ENCODE measurements around the gene LYST.
"Not testable (repeated sequence)": the region's sequence is repeated elsewhere in the genome, so short reads cannot be mapped to it uniquely, and the experiment has no call there.

The LYST gene

GRCh38 chr1:235763962-235764361 lies 102.7 kb downstream of the LYST start:
- H3K27ac ChIP-seq (ENCODE audit: low read depth, low read length, severe bottlenecking): no peak overlapping the region
- H3K36me3 ChIP-seq (ENCODE audit: control insufficient read depth, insufficient read depth, low read length): no peaks in the 10 kb centered on the region
- H3K9me3 ChIP-seq (ENCODE audit: control insufficient read depth, low read length): no peaks in the 10 kb centered on the region
- no peak overlapping the region for H3K4me3 ChIP-seq (ENCODE audit: extremely low read depth, insufficient read depth, low read length, poor library complexity, severe bottlenecking)
- WGBS, 2 experiments (ENCODE audit: insufficient coverage in 2 of 2): 79 to 83% methylated on average over 3 of the region's 3 CpGs
- no peaks in the 10 kb centered on the region for H3K4me1 ChIP-seq (ENCODE audit: control insufficient read depth, insufficient read depth, low read length, poor library complexity, severe bottlenecking)

GRCh38 chr1:235759336-235759735 lies 107.4 kb downstream of the LYST start:
- 100% methylated on average over 1 of the region's 6 CpGs; no CpG with 5 or more reads in 1 of the 2 experiments for WGBS, 2 experiments (ENCODE audit: insufficient coverage in 2 of 2)

GRCh38 chr1:235758931-235759330 lies 107.8 kb downstream of the LYST start:
- Histone ChIP-seq H3K27ac (ENCODE audit: low read depth, low read length, severe bottlenecking) (no peak overlapping the region), H3K36me3 (ENCODE audit: control insufficient read depth, insufficient read depth, low read length) (peaks cover 3% of the 10 kb centered on the region), H3K4me1 (ENCODE audit: control insufficient read depth, insufficient read depth, low read length, poor library complexity, severe bottlenecking) (no peaks in the 10 kb centered on the region), H3K9me3 (ENCODE audit: control insufficient read depth, low read length) (no peaks in the 10 kb centered on the region), H3K4me3 (ENCODE audit: extremely low read depth, insufficient read depth, low read length, poor library complexity, severe bottlenecking) (no peak overlapping the region)
- WGBS, 2 experiments (ENCODE audit: insufficient coverage in 2 of 2): 91 to 96% methylated on average over 5 to 6 of the region's 6 CpGs

More at GRCh38 chr1:235759336-235759735, 107.4 kb downstream of the LYST start:
- H3K27ac ChIP-seq (ENCODE audit: low read depth, low read length, severe bottlenecking): no peak overlapping the region
- no peaks in the 10 kb centered on the region for H3K4me1 ChIP-seq (ENCODE audit: control insufficient read depth, insufficient read depth, low read length, poor library complexity, severe bottlenecking)
- H3K4me3 ChIP-seq (ENCODE audit: extremely low read depth, insufficient read depth, low read length, poor library complexity, severe bottlenecking): no peak overlapping the region
- peaks cover 3% of the 10 kb centered on the region for H3K36me3 ChIP-seq (ENCODE audit: control insufficient read depth, insufficient read depth, low read length)
- no peaks in the 10 kb centered on the region for H3K9me3 ChIP-seq (ENCODE audit: control insufficient read depth, low read length)

- H3K36me3 ChIP-seq (ENCODE audit: control insufficient read depth, insufficient read depth, low read length): peaks cover 3% of the 10 kb centered on the region
- no peak overlapping the region for H3K27ac ChIP-seq (ENCODE audit: low read depth, low read length, severe bottlenecking)
- no peaks in the 10 kb centered on the region for H3K4me1 ChIP-seq (ENCODE audit: control insufficient read depth, insufficient read depth, low read length, poor library complexity, severe bottlenecking)
- H3K9me3 ChIP-seq (ENCODE audit: control insufficient read depth, low read length): no peaks in the 10 kb centered on the region
- no peak overlapping the region for H3K4me3 ChIP-seq (ENCODE audit: extremely low read depth, insufficient read depth, low read length, poor library complexity, severe bottlenecking)
These were observed 109.1 kb downstream of the LYST start for GRCh38 chr1:235757587-235758096.

GRCh38 chr1:235754186-235754585 lies 112.5 kb downstream of the LYST start:
- H3K9me3 ChIP-seq (ENCODE audit: control insufficient read depth, low read length); H3K27ac ChIP-seq (ENCODE audit: low read depth, low read length, severe bottlenecking); H3K4me1 ChIP-seq (ENCODE audit: control insufficient read depth, insufficient read depth, low read length, poor library complexity, severe bottlenecking); H3K4me3 ChIP-seq (ENCODE audit: extremely low read depth, insufficient read depth, low read length, poor library complexity, severe bottlenecking); H3K36me3 ChIP-seq (ENCODE audit: control insufficient read depth, insufficient read depth, low read length): not testable (repeated sequence)
- WGBS, 2 experiments (ENCODE audit: insufficient coverage in 2 of 2): 80 to 100% methylated on average over 2 to 3 of the region's 3 CpGs

GRCh38 chr1:235749755-235750300 lies 116.9 kb downstream of the LYST start:
- 80 to 100% methylated on average over 1 of the region's 1 CpG for WGBS, 2 experiments (ENCODE audit: insufficient coverage in 2 of 2)
- Histone ChIP-seq H3K36me3 (ENCODE audit: control insufficient read depth, insufficient read depth, low read length) (peaks cover 2% of the 10 kb centered on the region), H3K4me3 (ENCODE audit: extremely low read depth, insufficient read depth, low read length, poor library complexity, severe bottlenecking) (no peak overlapping the region), H3K4me1 (ENCODE audit: control insufficient read depth, insufficient read depth, low read length, poor library complexity, severe bottlenecking) (no peaks in the 10 kb centered on the region), H3K27ac (ENCODE audit: low read depth, low read length, severe bottlenecking) (no peak overlapping the region), H3K9me3 (ENCODE audit: control insufficient read depth, low read length) (no peaks in the 10 kb centered on the region)

GRCh38 chr1:235748747-235749146 lies 118.0 kb downstream of the LYST start:
- WGBS, 2 experiments (ENCODE audit: insufficient coverage in 2 of 2): 100% methylated on average over 1 of the region's 2 CpGs
- Histone ChIP-seq H3K4me1 (ENCODE audit: control insufficient read depth, insufficient read depth, low read length, poor library complexity, severe bottlenecking) (no peaks in the 10 kb centered on the region), H3K9me3 (ENCODE audit: control insufficient read depth, low read length) (no peaks in the 10 kb centered on the region), H3K4me3 (ENCODE audit: extremely low read depth, insufficient read depth, low read length, poor library complexity, severe bottlenecking) (no peak overlapping the region), H3K27ac (ENCODE audit: low read depth, low read length, severe bottlenecking) (no peak overlapping the region), H3K36me3 (ENCODE audit: control insufficient read depth, insufficient read depth, low read length) (peaks cover 2% of the 10 kb centered on the region)

- 96 to 100% methylated on average over 2 to 4 of the region's 6 CpGs for WGBS, 2 experiments (ENCODE audit: insufficient coverage in 2 of 2)
- Histone ChIP-seq H3K4me3 (ENCODE audit: extremely low read depth, insufficient read depth, low read length, poor library complexity, severe bottlenecking) (no peak overlapping the region), H3K27ac (ENCODE audit: low read depth, low read length, severe bottlenecking) (no peak overlapping the region), H3K4me1 (ENCODE audit: control insufficient read depth, insufficient read depth, low read length, poor library complexity, severe bottlenecking) (no peaks in the 10 kb centered on the region), H3K9me3 (ENCODE audit: control insufficient read depth, low read length) (no peaks in the 10 kb centered on the region), H3K36me3 (ENCODE audit: control insufficient read depth, insufficient read depth, low read length) (peaks cover 2% of the 10 kb centered on the region)
These were observed 120.5 kb downstream of the LYST start for GRCh38 chr1:235746245-235746644.

- H3K27ac ChIP-seq (ENCODE audit: low read depth, low read length, severe bottlenecking): no peak overlapping the region
- H3K36me3 ChIP-seq (ENCODE audit: control insufficient read depth, insufficient read depth, low read length): peaks cover 2% of the 10 kb centered on the region
- 94% methylated on average over 2 of the region's 4 CpGs; no CpG with 5 or more reads in 1 of the 2 experiments for WGBS, 2 experiments (ENCODE audit: insufficient coverage in 2 of 2)
- no peaks in the 10 kb centered on the region for H3K9me3 ChIP-seq (ENCODE audit: control insufficient read depth, low read length)
- H3K4me1 ChIP-seq (ENCODE audit: control insufficient read depth, insufficient read depth, low read length, poor library complexity, severe bottlenecking): no peaks in the 10 kb centered on the region
- no peak overlapping the region for H3K4me3 ChIP-seq (ENCODE audit: extremely low read depth, insufficient read depth, low read length, poor library complexity, severe bottlenecking)
These were observed 121.1 kb downstream of the LYST start for GRCh38 chr1:235745503-235746136.

GRCh38 chr1:235742914-235743599 lies 123.6 kb downstream of the LYST start:
- no CpG with 5 or more reads among the region's 5 CpGs for WGBS, 2 experiments (ENCODE audit: insufficient coverage in 2 of 2)
- H3K9me3 ChIP-seq (ENCODE audit: control insufficient read depth, low read length): no peaks in the 10 kb centered on the region

GRCh38 chr1:235741294-235741693 lies 125.4 kb downstream of the LYST start:
- Histone ChIP-seq H3K4me1 (ENCODE audit: control insufficient read depth, insufficient read depth, low read length, poor library complexity, severe bottlenecking) (no peaks in the 10 kb centered on the region), H3K36me3 (ENCODE audit: control insufficient read depth, insufficient read depth, low read length) (peaks cover 11% of the 10 kb centered on the region), H3K9me3 (ENCODE audit: control insufficient read depth, low read length) (no peaks in the 10 kb centered on the region), H3K4me3 (ENCODE audit: extremely low read depth, insufficient read depth, low read length, poor library complexity, severe bottlenecking) (no peak overlapping the region), H3K27ac (ENCODE audit: low read depth, low read length, severe bottlenecking) (peak overlapping the region; percentile 67)
- 72 to 79% methylated on average over 3 to 4 of the region's 5 CpGs for WGBS, 2 experiments (ENCODE audit: insufficient coverage in 2 of 2)

More at GRCh38 chr1:235742914-235743599, 123.6 kb downstream of the LYST start:
- Histone ChIP-seq H3K4me1 (ENCODE audit: control insufficient read depth, insufficient read depth, low read length, poor library complexity, severe bottlenecking) (no peaks in the 10 kb centered on the region), H3K4me3 (ENCODE audit: extremely low read depth, insufficient read depth, low read length, poor library complexity, severe bottlenecking) (no peak overlapping the region), H3K27ac (ENCODE audit: low read depth, low read length, severe bottlenecking) (no peak overlapping the region), H3K36me3 (ENCODE audit: control insufficient read depth, insufficient read depth, low read length) (peaks cover 7% of the 10 kb centered on the region)
